ENCODE results near the gene CAMK4. TPM values are rescaled to one million over a fixed set of nuclear protein-coding genes. Genes with fewer than 3 reads are reported as not detected.

Gene CAMK4
- total RNA-seq, 1 donor from 2014 or later: 2.7 TPM

DNA sequence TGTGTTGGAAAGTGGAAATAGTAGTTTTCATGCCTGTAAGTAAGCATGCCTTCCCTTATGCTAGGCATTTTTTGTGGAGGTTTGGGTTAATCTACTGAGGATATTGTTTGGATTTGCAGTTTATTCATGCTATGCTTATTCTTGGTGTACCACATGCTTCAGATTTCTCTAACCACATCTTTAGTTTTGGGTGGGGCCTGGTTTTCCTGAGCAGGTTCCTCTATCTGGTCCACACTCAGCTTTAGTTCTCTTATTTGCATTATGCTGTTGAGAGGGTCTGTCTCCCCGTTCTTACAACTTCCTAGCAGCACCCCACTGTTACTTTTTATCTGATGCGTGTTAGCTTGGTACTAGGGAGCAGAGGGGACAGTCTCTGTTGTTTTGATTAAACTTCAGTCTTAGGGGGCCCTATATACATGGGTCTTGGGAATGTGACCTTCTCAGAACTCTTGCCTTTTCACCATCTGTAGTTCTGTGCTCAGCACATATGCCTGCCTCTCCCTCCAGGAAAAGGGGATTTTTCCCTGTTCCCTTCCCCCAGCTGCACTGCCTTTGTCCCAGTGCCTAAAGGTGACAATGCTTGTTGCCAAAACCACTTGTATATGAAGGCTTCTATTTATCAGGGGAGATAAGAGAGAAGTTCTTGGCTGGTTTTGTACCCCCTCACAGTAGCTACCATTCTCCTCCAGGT lies 10.0 kb upstream of the CAMK4 start:
- H3K27ac ChIP-seq: no peak overlapping the region
- intact Hi-C loops (cut with DNase I): no loop called here
- TF ChIP-seq, protein P1, sequence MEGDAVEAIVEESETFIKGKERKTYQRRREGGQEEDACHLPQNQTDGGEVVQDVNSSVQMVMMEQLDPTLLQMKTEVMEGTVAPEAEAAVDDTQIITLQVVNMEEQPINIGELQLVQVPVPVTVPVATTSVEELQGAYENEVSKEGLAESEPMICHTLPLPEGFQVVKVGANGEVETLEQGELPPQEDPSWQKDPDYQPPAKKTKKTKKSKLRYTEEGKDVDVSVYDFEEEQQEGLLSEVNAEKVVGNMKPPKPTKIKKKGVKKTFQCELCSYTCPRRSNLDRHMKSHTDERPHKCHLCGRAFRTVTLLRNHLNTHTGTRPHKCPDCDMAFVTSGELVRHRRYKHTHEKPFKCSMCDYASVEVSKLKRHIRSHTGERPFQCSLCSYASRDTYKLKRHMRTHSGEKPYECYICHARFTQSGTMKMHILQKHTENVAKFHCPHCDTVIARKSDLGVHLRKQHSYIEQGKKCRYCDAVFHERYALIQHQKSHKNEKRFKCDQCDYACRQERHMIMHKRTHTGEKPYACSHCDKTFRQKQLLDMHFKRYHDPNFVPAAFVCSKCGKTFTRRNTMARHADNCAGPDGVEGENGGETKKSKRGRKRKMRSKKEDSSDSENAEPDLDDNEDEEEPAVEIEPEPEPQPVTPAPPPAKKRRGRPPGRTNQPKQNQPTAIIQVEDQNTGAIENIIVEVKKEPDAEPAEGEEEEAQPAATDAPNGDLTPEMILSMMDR (IDR thresholded peaks at IDR 0.05): no peak
- no peak for DNase-seq
- H3K4me1 ChIP-seq: no peaks in the 10 kb centered on the region
- H3K27me3 ChIP-seq (ENCODE audit: low read depth): no peaks in the 10 kb centered on the region
- H3K4me3 ChIP-seq: no peak overlapping the region
- no peaks in the 10 kb centered on the region for H3K9me3 ChIP-seq
- H3K36me3 ChIP-seq: no peaks in the 10 kb centered on the region
- ATAC-seq: no peak

DNA sequence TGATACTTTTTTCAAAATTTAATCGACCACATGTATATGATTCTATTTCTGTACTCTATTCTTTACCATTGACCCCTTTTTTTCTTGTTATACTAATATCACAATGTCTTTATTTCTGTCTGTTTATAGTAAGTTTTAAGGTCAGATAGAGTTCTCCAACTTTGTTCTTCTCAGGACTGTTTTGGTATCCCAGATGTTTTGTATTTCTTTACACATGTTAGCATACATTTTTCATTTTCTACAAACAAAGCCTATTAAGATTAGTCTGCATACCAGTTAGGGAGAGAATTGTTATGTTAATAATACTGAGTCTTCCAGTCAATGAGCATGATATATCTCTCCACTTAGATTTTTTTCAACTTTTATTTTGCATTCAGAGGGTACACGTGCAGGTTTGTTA lies 8.2 kb upstream of the CAMK4 start:
- Histone ChIP-seq H3K27me3 (ENCODE audit: low read depth) (no peaks in the 10 kb centered on the region), H3K9me3 (no peaks in the 10 kb centered on the region), H3K4me3 (no peak overlapping the region), H3K4me1 (no peaks in the 10 kb centered on the region), H3K36me3 (no peaks in the 10 kb centered on the region), H3K27ac (no peak overlapping the region)
- ATAC-seq (no peak), DNase-seq (no peak)
- TF ChIP-seq, protein P1 (IDR thresholded peaks at IDR 0.05): no peak
- intact Hi-C loops (cut with DNase I): no loop called here

DNA sequence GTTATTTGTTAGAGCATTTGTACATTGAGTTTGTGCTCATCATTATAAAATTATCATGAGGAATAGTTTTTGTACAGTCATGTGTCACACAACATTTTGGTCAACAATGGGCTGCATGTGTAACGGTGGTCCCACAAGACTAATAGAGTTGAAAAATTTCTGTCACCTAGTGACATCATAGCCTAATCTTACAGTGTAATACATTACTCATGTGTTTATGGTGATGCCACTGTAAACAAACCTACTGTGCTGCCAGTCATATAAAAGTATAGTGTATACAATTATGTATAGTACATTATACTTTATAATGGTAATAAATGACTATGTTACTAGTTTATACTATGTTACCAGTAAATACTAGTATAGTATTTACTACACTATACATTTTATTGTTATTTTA lies 3.0 kb upstream of the CAMK4 start:
- TF ChIP-seq, protein P1 (IDR thresholded peaks at IDR 0.05): no peak
- no peaks in the 10 kb centered on the region for H3K36me3 ChIP-seq
- peaks cover 15% of the 10 kb centered on the region for H3K27me3 ChIP-seq (ENCODE audit: low read depth)
- no peak for ATAC-seq
- no peak for DNase-seq
- intact Hi-C loops (cut with DNase I): no loop called here
- no peak overlapping the region for H3K27ac ChIP-seq
- no peak overlapping the region for H3K4me3 ChIP-seq
- H3K9me3 ChIP-seq: no peaks in the 10 kb centered on the region
- H3K4me1 ChIP-seq: peaks cover 16% of the 10 kb centered on the region

DNA sequence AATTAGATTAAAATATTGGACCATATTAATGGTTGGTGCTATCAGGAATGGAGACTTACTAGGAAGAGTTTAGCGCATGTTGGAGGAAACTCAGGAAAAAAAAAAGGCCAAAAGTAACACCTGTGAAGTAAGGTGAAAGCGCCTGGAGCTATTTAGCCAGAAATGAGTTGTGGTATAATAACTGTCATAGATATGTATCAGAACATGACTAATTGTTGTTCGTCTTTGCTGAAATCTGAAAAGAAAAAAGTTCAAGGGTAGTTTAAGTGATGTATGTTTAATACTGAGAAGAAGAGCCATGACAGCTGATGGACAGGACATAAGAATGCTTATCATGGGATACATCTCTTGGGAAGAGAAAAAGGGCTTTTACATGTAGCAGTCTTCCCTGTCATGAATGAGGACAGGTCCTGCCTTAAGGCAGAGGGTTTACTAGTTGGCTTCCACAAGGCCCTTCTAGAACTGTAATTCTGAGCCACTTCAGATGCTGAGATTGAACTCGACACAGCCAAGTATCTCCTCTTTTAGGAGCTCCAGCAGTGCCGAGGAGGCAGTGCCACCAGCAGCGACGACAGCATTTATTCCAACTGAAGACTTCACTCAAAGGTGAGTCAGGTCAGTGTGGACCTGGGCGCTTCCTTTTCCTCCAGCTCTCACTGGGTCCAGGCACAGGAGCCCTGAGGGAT lies 940 bp upstream of the CAMK4 start:
- Histone ChIP-seq H3K27me3 (ENCODE audit: low read depth) (peaks cover 22% of the 10 kb centered on the region), H3K9me3 (no peaks in the 10 kb centered on the region), H3K4me3 (peak overlapping the region; percentile 63), H3K36me3 (no peaks in the 10 kb centered on the region), H3K4me1 (peaks cover 16% of the 10 kb centered on the region), H3K27ac (no peak overlapping the region)
- DNase-seq (no peak), ATAC-seq (peak in 1 of 2 donors; percentile 19)
- intact Hi-C loops (cut with DNase I): no loop called here
- TF ChIP-seq, protein P1 (IDR thresholded peaks at IDR 0.05): no peak

DNA sequence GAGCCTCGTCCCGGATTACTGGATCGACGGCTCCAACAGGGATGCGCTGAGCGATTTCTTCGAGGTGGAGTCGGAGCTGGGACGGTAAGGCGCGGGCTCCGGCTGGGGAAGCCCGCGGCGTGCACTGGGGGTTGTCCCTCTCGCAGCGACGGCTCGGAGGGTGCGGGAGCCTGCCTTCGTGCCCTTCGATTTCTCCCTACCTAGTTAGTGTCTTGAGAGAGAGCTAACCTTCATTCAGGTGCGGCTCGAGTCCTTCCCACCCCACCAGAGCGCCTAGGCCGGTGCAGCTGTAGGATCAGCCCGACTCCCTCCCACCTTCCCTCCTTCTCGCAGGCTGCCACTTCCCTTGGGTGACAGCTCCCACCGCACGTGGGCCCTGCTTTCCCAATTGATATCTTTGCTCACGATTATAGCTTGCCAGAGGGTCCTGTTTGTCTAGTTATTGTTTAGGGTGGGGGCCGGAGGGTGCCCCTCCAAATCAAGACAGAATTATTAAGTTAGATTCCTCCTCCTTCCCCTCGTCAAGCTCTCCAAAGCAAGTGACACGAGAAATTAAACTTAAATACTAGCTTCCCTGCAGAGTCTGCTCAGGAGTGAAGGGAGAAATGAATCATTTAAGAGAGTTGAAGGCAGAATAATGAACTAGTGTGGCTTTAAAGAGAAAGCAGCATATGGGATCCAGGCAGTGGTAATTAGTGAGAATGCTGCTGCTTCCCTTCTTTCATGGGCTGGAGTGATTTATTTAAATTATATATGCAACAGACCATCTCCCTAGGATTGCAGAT lies 569 bp downstream of the CAMK4 start:
- Histone ChIP-seq H3K4me3 (peak overlapping the region; percentile 63), H3K27ac (no peak overlapping the region), H3K9me3 (no peaks in the 10 kb centered on the region), H3K27me3 (ENCODE audit: low read depth) (peaks cover 22% of the 10 kb centered on the region), H3K4me1 (peaks cover 16% of the 10 kb centered on the region), H3K36me3 (no peaks in the 10 kb centered on the region)
- TF ChIP-seq, protein P1 (IDR thresholded peaks at IDR 0.05): no peak
- DNase-seq (no peak), ATAC-seq (peak in 1 of 2 donors; percentile 48)
- intact Hi-C loops (cut with DNase I): no loop called here

Data from lower lobe of right lung (tissue), 2 donors.